Duodenal mucosa (tissue), 2 donors: ENCODE results near the gene TMEM40.
"Not testable (repeated sequence)": the region's sequence is repeated elsewhere in the genome, so short reads cannot be mapped to it uniquely, and the experiment has no call there.

Experiments used
- H3K27ac ChIP-seq: one replicate; pipeline ENCODE4 v1.7.0; 2013; ENCODE audit warnings: low read depth, low read length
- H3K27me3 ChIP-seq, 2 donors: one replicate each; pipeline ENCODE4 v1.7.0; 2013; ENCODE audit warnings: low read length in 2 of 2, control low read depth in 1 of 2; ENCODE audit not compliant: insufficient read depth in 2 of 2, control insufficient read depth in 1 of 2
- H3K36me3 ChIP-seq, 2 donors: one replicate each; pipeline ENCODE4 v1.7.0; 2013; ENCODE audit warnings: low read length in 2 of 2, control low read depth in 1 of 2; ENCODE audit not compliant: insufficient read depth in 2 of 2, control insufficient read depth in 1 of 2
- H3K4me1 ChIP-seq, 2 donors: one replicate each; pipeline ENCODE4 v1.7.0; 2013; ENCODE audit warnings: low read length in 2 of 2, control low read depth in 1 of 2; ENCODE audit not compliant: insufficient read depth in 2 of 2, control insufficient read depth in 1 of 2
- H3K4me3 ChIP-seq, 2 donors: one replicate each; pipeline ENCODE4 v1.7.0; 2013; ENCODE audit warnings: low read length in 2 of 2, low read depth in 1 of 2
- H3K9ac ChIP-seq, 2 donors: one replicate each; pipeline ENCODE4 v1.7.0; 2013; ENCODE audit warnings: low read length in 2 of 2, low read depth in 1 of 2
- H3K9me3 ChIP-seq, 2 donors: one replicate each; pipeline ENCODE4 v1.7.0; 2013; ENCODE audit warnings: low read length in 2 of 2, control low read depth in 1 of 2; ENCODE audit not compliant: control insufficient read depth in 1 of 2

Gene TMEM40

GRCh38 chr3:12734960-12735359 is 24.1 kb downstream of the TMEM40 start:
- Histone ChIP-seq H3K9me3 (no peaks in the 10 kb centered on the region), H3K36me3 (no peaks in the 10 kb centered on the region), H3K4me3 (no peak overlapping the region), H3K4me1 (no peaks in the 10 kb centered on the region), H3K27me3 (no peaks in the 10 kb centered on the region), H3K9ac (no peak overlapping the region), H3K27ac (no peak overlapping the region)

- H3K4me1 ChIP-seq = no peaks in the 10 kb centered on the region
- H3K27me3 ChIP-seq = no peaks in the 10 kb centered on the region
- no peaks in the 10 kb centered on the region for H3K36me3 ChIP-seq
Measured at GRCh38 chr3:12733566-12733965, 25.5 kb downstream of the TMEM40 start.

GRCh38 chr3:12730506-12731242 is 28.4 kb downstream of the TMEM40 start:
- H3K27me3 ChIP-seq = no peaks in the 10 kb centered on the region
- no peak overlapping the region for H3K4me3 ChIP-seq
- no peaks in the 10 kb centered on the region for H3K4me1 ChIP-seq
- H3K36me3 ChIP-seq = no peaks in the 10 kb centered on the region
- no peak overlapping the region for H3K27ac ChIP-seq
- no peak overlapping the region for H3K9ac ChIP-seq
- no peaks in the 10 kb centered on the region for H3K9me3 ChIP-seq

More at GRCh38 chr3:12733566-12733965, 25.5 kb downstream of the TMEM40 start:
- no peak overlapping the region for H3K4me3 ChIP-seq
- H3K27ac ChIP-seq = no peak overlapping the region
- H3K9me3 ChIP-seq = no peaks in the 10 kb centered on the region
- no peak overlapping the region for H3K9ac ChIP-seq

GRCh38 chr3:12729051-12729651 is 29.9 kb downstream of the TMEM40 start:
- H3K27me3 ChIP-seq = no peaks in the 10 kb centered on the region
- H3K4me3 ChIP-seq = no peak overlapping the region
- no peak overlapping the region for H3K27ac ChIP-seq
- H3K36me3 ChIP-seq = no peaks in the 10 kb centered on the region
- H3K9ac ChIP-seq = no peak overlapping the region
- no peaks in the 10 kb centered on the region for H3K9me3 ChIP-seq
- H3K4me1 ChIP-seq = no peaks in the 10 kb centered on the region

GRCh38 chr3:12727937-12728336 is 31.1 kb downstream of the TMEM40 start:
- Histone ChIP-seq H3K36me3 (no peaks in the 10 kb centered on the region), H3K27me3 (no peaks in the 10 kb centered on the region), H3K27ac (no peak overlapping the region), H3K4me3 (no peak overlapping the region), H3K9me3 (no peaks in the 10 kb centered on the region), H3K9ac (no peak overlapping the region), H3K4me1 (no peaks in the 10 kb centered on the region)

- H3K27ac ChIP-seq = no peak overlapping the region
- H3K27me3 ChIP-seq = no peaks in the 10 kb centered on the region
- H3K9ac ChIP-seq = no peak overlapping the region
Measured at GRCh38 chr3:12727481-12727880, 31.6 kb downstream of the TMEM40 start.

GRCh38 chr3:12725436-12725835 is 33.6 kb downstream of the TMEM40 start:
- H3K27ac ChIP-seq = no peak overlapping the region
- H3K36me3 ChIP-seq = no peaks in the 10 kb centered on the region
- no peak overlapping the region for H3K9ac ChIP-seq
- H3K9me3 ChIP-seq = no peaks in the 10 kb centered on the region
- no peaks in the 10 kb centered on the region for H3K27me3 ChIP-seq
- H3K4me3 ChIP-seq = no peak overlapping the region
- peaks cover 0 to 8% of the 10 kb centered on the region in 2 donors for H3K4me1 ChIP-seq

More at GRCh38 chr3:12727481-12727880, 31.6 kb downstream of the TMEM40 start:
- no peaks in the 10 kb centered on the region for H3K9me3 ChIP-seq
- H3K4me1 ChIP-seq = peaks cover 0 to 1% of the 10 kb centered on the region in 2 donors
- H3K4me3 ChIP-seq = no peak overlapping the region
- no peaks in the 10 kb centered on the region for H3K36me3 ChIP-seq

GRCh38 chr3:12724794-12725193 is 34.3 kb downstream of the TMEM40 start:
- peaks cover 2 to 13% of the 10 kb centered on the region in 2 donors for H3K4me1 ChIP-seq
- no peaks in the 10 kb centered on the region for H3K27me3 ChIP-seq
- no peak overlapping the region for H3K27ac ChIP-seq
- no peaks in the 10 kb centered on the region for H3K9me3 ChIP-seq
- no peak overlapping the region for H3K9ac ChIP-seq
- no peaks in the 10 kb centered on the region for H3K36me3 ChIP-seq
- no peak overlapping the region for H3K4me3 ChIP-seq

GRCh38 chr3:12723362-12723761 is 35.7 kb downstream of the TMEM40 start:
- H3K36me3 ChIP-seq = not testable (repeated sequence)

GRCh38 chr3:12722226-12722625 is 36.8 kb downstream of the TMEM40 start:
- H3K4me1 ChIP-seq = peaks cover 4 to 17% of the 10 kb centered on the region in 2 donors

More at GRCh38 chr3:12723362-12723761, 35.7 kb downstream of the TMEM40 start:
- not testable (repeated sequence) for H3K27me3 ChIP-seq, H3K9ac ChIP-seq, H3K9me3 ChIP-seq, H3K4me3 ChIP-seq, H3K27ac ChIP-seq
- peaks cover 4 to 17% of the 10 kb centered on the region in 2 donors for H3K4me1 ChIP-seq

More at GRCh38 chr3:12722226-12722625, 36.8 kb downstream of the TMEM40 start:
- Histone ChIP-seq H3K27me3 (no peaks in the 10 kb centered on the region), H3K4me3 (no peak overlapping the region), H3K27ac (no peak overlapping the region), H3K36me3 (no peaks in the 10 kb centered on the region), H3K9ac (no peak overlapping the region), H3K9me3 (no peaks in the 10 kb centered on the region)
